ENCODE data around the gene CNDP2. TPM values are rescaled to one million over a fixed set of nuclear protein-coding genes. Genes with fewer than 3 reads are reported as not detected.

The CNDP2 gene
- total RNA-seq, result 740 TPM
- polyA plus RNA-seq (ENCODE audit: insufficient read depth, low read depth, low replicate concordance), result 499 TPM
- long read RNA-seq, donor 1, full-length matches to known transcripts, result 27 of 68 reads
- long read RNA-seq, donor 1, partial matches to known transcripts, result 41 of 68 reads
- long read RNA-seq, donor 1, other reads (novel, unspliced or antisense), result 0 of 68 reads
- long read RNA-seq, donor 2, full-length matches to known transcripts, result 37 of 66 reads
- long read RNA-seq, donor 2, partial matches to known transcripts, result 29 of 66 reads
- long read RNA-seq, donor 2, other reads (novel, unspliced or antisense), result 0 of 66 reads
- long read RNA-seq, donor 3, full-length matches to known transcripts, result 42 of 83 reads
- long read RNA-seq, donor 3, partial matches to known transcripts, result 41 of 83 reads
- long read RNA-seq, donor 3, other reads (novel, unspliced or antisense), result 0 of 83 reads
- long read RNA-seq, donor 4, full-length matches to known transcripts, result 28 of 52 reads
- long read RNA-seq, donor 4, partial matches to known transcripts, result 24 of 52 reads
- long read RNA-seq, donor 4, other reads (novel, unspliced or antisense), result 0 of 52 reads
- long read RNA-seq, donor 5, partial matches to known transcripts, result 0 of 2 reads
- long read RNA-seq, donor 5, other reads (novel, unspliced or antisense), result 0 of 2 reads
- long read RNA-seq, donor 6, full-length matches to known transcripts, result 6 of 6 reads
- long read RNA-seq, donor 6, partial matches to known transcripts, result 0 of 6 reads
- long read RNA-seq, donor 6, other reads (novel, unspliced or antisense), result 0 of 6 reads
- long read RNA-seq, donor 7, full-length matches to known transcripts, result 350 of 835 reads
- long read RNA-seq, donor 7, partial matches to known transcripts, result 427 of 835 reads
- long read RNA-seq, donor 7, other reads (novel, unspliced or antisense), result 58 of 835 reads
- long read RNA-seq, donor 8, full-length matches to known transcripts, result 24 of 34 reads
- long read RNA-seq, donor 8, partial matches to known transcripts, result 10 of 34 reads
- long read RNA-seq, donor 8, other reads (novel, unspliced or antisense), result 0 of 34 reads
- long read RNA-seq, donor 9, full-length matches to known transcripts, result 14 of 28 reads
- long read RNA-seq, donor 9, partial matches to known transcripts, result 14 of 28 reads
- long read RNA-seq, donor 9, other reads (novel, unspliced or antisense), result 0 of 28 reads
- long read RNA-seq, donor 10, full-length matches to known transcripts, result 39 of 137 reads
- long read RNA-seq, donor 10, partial matches to known transcripts, result 92 of 137 reads
- long read RNA-seq, donor 10, other reads (novel, unspliced or antisense), result 6 of 137 reads

DNA sequence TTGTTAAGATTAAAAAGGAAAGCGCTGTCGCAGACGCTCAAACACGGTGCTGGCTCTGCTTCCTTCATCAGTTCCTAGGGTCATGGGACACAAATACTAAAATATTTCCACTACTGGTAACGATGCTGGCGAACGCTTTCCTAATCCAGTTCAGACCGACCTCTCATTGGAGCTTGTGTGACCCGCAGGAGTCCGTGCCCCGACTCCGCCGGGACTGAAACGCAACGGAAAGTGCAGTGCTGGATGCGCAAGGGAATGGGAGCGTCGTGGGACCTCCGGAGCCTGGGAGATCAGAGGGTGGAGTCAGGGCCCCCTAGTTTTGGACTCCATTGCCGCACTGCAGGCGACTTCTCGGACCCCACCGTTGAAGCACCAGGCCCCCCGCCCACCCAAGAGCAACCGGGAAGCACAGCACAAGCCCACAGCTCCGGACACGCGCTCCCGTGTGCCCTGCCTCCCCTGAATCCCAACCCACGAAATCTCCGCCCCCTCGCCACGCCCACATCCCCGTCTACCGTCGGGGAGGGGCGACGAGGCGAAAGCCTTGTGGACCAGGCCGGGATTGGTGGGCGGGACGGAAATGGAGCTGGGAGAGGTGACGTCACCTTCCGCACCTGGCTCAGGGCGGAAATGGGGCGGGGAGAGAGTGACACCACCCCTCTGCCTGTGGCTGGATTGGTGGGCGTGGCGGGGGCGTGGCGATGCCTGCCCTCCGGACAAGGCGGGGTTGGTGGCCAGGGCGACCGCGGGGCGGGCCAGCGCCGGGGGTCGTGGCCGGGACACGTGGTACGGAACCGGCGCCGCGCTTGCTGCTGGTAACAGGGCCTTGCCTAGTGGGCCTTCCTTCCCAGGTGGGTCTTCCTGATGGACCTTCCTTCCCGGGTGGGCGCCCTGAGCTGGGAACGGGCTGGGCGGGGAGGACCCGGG, at the start of gene CNDP2:
TSS of gene CNDP2 (plus strand) at position 783 of the 927 bp plus-strand sequence. CDS start 3,611 bp downstream, outside the sequence.
- DNase-seq (peak; percentile 100), FAIRE-seq (peak; percentile 98)
- no peaks in the 10 kb centered on the region for H3K27me3 ChIP-seq (ENCODE audit: control insufficient read depth, insufficient read depth, low read length)
- H3K4me3 ChIP-seq (ENCODE audit: low read length in 3 of 3), result peak within 1 kb of the TSS; percentile 77 to 96 (median 83)
- peaks cover 4 to 23% (median 22%) of the 10 kb centered on the region in 3 donors for H3K4me1 ChIP-seq (ENCODE audit: control insufficient read depth in 2 of 3, insufficient read depth in 2 of 3, low read depth in 1 of 3, low read length in 3 of 3)
- H3K9ac ChIP-seq (ENCODE audit: low read length in 3 of 3), result peak within 1 kb of the TSS; percentile 70 to 85 (median 77)
- H3K9me3 ChIP-seq (ENCODE audit: control insufficient read depth in 2 of 3, insufficient read depth in 1 of 3, low read length in 3 of 3), result no peaks in the 10 kb centered on the region
- H3K36me3 ChIP-seq (ENCODE audit: control insufficient read depth in 2 of 3, insufficient read depth in 3 of 3, low read length in 3 of 3), result no peaks in the 10 kb centered on the region
- intact Hi-C loops (cut with DNase I), result no loop called here
- TF ChIP-seq, protein P1, sequence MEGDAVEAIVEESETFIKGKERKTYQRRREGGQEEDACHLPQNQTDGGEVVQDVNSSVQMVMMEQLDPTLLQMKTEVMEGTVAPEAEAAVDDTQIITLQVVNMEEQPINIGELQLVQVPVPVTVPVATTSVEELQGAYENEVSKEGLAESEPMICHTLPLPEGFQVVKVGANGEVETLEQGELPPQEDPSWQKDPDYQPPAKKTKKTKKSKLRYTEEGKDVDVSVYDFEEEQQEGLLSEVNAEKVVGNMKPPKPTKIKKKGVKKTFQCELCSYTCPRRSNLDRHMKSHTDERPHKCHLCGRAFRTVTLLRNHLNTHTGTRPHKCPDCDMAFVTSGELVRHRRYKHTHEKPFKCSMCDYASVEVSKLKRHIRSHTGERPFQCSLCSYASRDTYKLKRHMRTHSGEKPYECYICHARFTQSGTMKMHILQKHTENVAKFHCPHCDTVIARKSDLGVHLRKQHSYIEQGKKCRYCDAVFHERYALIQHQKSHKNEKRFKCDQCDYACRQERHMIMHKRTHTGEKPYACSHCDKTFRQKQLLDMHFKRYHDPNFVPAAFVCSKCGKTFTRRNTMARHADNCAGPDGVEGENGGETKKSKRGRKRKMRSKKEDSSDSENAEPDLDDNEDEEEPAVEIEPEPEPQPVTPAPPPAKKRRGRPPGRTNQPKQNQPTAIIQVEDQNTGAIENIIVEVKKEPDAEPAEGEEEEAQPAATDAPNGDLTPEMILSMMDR (IDR thresholded peaks at IDR 0.05; ENCODE audit: borderline replicate concordance, extremely low read depth, insufficient read depth), result no peak
- peak within 1 kb of the TSS; percentile 95 to 97 for H3K27ac ChIP-seq (ENCODE audit: low read depth in 2 of 2, low read length in 2 of 2)

DNA sequence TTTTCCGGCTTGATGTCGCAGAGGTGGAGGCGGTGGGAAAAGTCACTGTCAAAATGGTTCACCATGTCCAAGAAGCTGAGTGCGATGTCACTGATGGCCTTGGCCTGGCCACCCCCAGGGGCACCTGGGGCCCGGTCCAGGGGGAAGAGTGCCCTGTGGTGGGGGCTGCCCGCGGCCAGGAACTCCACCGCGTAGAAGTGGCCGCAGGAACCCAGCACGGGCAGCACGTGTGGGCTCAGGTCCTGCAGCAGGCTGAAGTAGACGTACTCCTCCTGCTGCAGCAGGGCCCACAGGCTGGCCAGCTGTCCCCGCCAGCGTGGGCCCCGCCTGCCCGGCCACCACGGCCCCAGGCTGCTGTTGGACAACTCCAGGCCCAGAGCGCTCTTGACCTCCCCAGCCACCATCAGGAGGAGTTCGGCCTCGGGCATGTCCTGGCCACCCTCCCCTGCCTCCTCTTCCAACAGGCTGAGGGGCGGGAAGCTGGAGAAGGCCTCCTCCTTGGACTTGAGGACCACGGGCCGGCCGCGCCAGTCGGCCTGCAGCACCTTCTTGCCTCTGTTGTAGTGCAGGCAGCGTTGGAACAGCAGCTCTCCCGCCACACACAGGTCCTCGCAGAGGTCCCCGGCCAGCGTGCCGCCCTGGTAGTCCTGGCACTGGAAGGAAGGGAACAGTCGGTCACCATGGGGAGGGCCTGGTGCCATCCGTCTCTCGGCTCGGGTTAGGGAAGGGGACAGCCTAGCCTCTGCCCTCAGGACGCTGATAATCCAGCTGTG, 49.3 kb upstream of the CNDP2 start:
- H3K9ac ChIP-seq (ENCODE audit: low read length in 3 of 3), result no peak overlapping the region
- no peaks in the 10 kb centered on the region for H3K36me3 ChIP-seq (ENCODE audit: control insufficient read depth in 2 of 3, insufficient read depth in 3 of 3, low read length in 3 of 3)
- no peaks in the 10 kb centered on the region for H3K9me3 ChIP-seq (ENCODE audit: control insufficient read depth in 2 of 3, insufficient read depth in 1 of 3, low read length in 3 of 3)
- intact Hi-C loops (cut with DNase I), result no loop called here
- no peaks in the 10 kb centered on the region for H3K27me3 ChIP-seq (ENCODE audit: control insufficient read depth, insufficient read depth, low read length)
- TF ChIP-seq, protein P1 (IDR thresholded peaks at IDR 0.05; ENCODE audit: borderline replicate concordance, extremely low read depth, insufficient read depth), result no peak
- FAIRE-seq, result no peak
- no peak for DNase-seq
- peaks cover 0 to 5% (median 0%) of the 10 kb centered on the region in 3 donors for H3K4me1 ChIP-seq (ENCODE audit: control insufficient read depth in 2 of 3, insufficient read depth in 2 of 3, low read depth in 1 of 3, low read length in 3 of 3)
- no peak overlapping the region for H3K27ac ChIP-seq (ENCODE audit: low read depth in 2 of 2, low read length in 2 of 2)
- no peak overlapping the region for H3K4me3 ChIP-seq (ENCODE audit: low read length in 3 of 3)

All from kidney (tissue), 22 donors.